HuH-7.5 (cell line): ENCODE data around the gene TENT4B.

Experiments
- DNase-seq: peaks from one replicate; pipeline ENCODE4 v3.0.0; 2011; ENCODE audit warnings: low spot score

The TENT4B gene

DNA sequence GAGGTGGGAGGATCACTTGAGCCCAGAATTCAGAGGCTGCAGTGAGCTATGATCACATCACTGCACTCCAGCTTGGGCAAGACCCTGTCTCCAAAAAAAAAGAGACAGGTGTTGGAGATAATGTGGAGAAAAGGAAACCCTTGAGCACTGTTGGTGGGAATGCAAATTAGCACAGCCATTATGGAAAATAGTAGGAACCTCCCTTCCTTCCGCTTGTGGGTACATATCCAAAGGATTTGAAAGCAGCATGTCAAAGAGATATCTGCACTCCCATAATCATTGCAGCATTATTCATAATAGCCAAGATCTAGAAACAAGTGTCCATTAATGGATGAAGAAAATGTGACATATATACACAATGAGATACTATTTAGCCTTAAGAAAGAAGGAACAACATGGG, 103.5 kb downstream of the TENT4B start:
- no peak for DNase-seq

DNA sequence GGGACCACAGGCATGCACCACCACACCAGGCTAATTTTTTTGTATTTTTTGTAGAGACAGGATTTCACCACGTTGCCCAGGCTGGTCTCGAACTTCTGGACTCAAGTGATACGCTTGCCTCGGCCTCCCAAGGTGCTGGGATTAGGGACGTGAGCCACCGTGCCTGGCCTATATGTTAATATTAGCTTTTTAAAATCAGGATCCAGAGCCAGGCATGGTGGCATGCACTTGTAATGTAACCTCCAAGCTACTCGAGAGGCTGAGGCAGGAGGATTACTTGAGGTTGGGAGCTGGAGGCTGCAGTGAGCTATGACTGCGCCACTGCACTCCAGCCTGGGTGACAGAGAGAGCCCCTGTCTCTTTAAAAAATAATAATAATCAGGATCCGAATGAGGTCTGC, 104.8 kb downstream of the TENT4B start:
- DNase-seq, result no peak

DNA sequence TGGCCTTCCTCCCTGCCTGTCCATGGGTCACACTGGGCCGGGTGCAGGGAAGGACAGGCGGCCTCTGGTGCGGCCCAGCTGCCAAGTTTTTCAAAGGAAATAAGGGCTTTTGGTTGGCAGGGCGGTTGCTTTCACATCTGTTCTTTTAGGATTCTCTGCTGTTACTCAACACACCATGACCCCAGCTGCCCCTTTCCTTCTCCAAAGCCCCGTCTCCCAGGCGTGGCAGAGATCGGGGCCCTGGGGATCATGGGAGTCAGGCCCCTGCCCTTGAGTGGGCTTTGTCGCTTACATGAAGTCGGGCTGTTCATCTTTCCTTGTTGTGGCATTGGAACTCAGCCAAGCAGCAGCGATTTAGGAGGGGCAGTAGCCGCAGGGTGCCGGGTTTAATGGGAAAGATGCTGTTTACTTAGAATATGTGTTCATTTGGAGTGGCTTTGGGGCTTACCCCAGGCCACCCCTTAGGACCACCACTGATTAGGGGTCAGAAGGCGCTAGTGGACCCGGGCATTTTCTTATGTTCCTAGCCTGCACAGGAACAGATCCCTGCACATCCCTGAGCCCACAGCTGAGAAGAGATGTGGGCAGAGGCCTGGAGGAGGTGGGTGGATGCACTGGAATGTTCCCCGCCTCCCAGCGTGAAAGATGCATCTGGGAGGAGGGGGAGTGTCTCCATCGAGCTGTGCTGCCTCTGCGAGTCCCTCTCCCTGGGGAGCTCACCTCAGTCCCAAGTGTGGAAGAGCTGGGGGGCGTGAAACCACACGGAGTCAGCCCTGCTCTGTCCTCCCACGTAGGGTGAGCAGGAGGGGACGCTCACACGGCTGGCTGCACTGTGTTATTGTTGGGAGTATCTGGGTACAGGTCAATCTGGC, 106.5 kb downstream of the TENT4B start:
- no peak for DNase-seq

DNA sequence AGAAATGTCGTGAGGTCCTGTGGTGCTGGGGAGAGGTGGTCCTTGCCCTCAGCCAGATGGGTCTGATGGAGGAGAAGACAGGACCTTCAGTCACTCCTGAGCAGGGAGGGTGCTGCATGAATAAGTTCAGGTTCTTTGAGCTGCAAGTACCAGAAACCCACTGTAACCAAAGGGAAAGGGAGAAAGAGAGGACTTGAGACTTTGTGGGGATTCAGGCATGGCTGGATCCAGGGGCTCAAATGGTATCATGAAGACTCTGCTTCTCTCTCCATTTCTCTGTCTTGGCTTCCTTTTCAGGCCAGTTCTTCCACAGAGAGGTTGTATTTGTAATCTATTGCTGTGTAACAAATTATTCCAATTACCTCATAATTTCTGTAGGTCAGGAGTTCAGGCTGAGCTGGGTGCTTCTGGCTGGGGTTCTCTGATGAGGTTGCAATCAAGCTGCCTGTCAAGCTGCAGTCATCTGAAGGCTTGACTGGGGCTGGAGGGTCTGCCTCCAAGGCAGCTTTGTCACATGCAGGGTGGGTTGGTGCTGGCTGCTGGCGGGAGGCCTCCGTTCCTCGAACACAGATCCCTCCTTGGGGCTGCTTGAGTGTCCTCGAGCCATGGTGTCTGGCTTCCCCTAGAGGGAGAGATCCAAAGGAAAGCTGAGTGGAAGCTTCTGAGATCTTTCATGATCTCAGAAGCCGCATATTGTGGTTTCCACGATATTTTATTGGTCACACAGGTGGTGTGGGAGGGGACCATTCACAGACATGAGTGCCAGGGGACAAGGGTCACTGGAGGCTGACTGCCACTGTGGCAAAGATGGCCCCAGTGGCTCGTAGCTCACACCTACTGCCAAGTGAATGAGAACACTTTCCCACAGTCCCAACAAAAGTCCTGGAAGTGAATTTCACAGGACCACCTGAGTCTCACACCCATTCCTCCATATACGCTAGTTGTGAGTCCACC, 107.4 kb downstream of the TENT4B start:
- DNase-seq, result no peak

DNA sequence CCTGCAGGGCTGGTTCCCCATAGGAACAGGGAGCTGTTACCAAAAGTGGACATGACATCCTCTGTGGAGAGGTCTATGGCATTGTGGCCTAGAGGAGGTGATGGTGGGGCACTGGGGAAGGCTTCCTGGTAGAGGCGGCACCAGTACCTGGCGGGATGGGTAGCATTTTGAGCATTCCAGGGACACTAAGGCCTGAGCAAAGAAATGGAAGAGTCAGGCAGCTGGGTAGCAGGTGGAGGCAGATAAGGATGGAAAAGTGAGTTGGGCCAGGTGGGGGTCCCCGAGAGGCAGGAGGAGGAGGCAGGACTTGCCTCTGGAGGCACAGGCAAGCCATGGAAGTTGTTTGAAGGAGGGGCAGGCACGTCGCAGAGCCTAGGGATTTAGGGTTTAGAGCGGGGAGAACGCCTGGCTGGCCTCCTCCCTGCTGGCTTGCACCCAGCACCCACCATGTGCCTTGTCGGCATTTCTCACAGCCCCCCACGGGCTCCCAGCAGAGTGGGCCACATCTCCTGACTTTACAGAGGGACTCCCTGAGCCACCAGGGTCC, 108.1 kb downstream of the TENT4B start:
- no peak for DNase-seq

DNA sequence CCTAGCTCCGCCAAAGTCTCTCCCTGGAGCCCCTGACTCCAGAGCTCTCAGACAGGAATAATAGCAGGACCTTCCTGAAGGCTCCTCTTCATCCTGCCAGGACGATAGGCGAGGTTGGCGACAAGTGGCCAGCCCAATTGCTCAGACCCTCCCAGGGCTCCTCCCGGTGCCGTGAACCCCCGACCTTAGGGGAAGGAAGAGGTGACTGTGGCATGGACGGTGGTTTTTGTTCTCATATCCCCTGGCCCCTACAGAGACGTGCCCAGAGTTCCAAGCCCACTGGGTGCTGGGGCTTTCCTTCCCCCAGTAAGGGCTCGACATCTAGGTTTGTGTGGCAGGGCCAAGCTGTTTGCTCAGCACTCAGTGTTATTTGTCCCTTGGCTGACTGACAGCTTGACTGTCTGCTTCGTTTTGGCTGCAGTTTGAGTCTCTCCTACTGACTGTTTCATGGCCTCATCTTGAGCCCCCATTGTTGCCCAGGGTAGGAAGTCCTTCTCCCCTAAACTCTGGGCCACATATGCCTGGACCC, 108.7 kb downstream of the TENT4B start:
- no peak for DNase-seq

DNA sequence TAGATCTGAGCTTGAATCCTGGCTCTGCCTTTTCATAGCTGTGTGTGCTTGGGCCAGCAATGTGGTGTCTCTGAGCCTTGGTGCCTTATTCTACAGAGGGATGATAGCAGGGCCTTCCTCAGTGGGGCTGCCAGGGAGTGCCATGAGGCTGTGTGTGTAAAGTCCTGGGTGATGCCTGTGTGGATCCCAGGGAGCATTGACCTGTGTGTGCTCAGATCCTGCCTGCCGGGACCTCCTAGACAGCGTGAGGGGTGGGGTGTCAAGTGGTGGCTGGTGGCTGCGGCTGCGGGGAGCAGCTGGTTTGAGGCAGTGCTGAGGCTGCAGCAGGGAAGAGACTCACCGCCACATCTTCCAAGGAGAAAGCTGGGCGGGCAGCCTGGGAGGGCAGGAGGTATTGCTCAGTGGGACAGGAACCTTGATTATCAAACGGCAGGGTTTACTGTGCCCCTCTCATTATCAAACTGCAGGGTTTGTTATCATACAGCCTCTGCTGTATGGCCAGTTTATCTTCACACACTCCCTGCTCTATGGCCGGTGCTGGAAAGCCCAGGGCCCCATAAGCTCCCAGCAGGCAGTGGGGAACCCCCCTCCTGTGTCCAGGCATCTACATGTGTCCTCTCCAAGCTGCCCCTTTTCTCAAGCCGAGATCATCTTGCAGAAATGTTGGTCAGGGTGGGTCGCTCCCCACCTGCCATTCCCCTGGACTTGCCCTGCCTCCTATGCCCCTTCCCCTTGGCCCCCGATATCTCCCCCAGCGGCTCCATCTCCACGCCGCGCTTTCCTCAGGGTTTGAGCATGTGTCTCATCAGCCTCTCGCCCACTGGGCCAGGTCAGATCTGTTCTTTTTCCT, 110.2 kb downstream of the TENT4B start:
- no peak for DNase-seq

DNA sequence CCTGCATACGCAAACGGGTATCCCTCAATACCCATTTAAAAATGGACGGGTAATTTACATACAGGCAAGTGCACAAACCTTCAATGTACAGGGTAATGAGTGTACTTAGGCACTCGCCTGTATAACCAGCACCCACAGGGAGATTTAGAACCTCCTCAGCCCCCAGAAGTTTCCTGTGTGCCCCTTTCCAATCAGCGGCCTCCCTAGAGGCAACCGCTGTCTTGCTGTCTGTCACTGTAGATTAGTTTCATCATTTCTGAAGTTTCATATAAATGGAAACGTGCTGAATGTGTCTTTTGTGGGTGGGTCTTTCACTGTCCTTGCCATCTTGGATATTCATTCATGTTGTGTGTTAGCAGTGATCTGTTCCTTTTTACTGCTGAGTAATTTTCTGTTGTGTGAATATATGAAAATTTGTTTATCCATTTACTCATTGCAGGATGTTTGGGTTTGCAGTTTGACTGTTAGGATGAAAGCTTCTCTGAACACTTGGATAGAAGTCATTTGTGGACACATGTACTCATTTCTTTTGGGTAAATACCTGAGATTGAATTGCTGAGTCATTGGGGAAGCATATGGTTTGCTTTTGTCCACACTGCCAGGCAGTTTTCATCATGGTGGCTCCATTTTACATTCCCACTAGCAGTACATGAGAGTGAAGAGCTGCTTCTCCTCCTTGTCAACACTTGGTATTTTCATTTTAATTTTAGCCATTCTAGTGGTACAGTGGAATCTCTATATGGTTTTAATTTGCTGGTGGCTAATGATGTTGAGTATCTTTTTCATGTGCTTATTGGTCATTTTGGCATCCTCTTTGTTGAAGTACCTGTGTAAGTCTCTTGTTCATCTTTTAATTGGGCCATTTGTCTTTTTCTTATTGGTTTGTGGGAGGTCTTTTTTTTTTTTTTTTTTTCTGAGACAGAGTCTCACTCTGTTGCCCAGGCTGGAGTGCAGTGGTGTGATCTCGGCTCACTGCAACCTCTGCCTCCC, 111.1 kb downstream of the TENT4B start:
- DNase-seq, result no peak

DNA sequence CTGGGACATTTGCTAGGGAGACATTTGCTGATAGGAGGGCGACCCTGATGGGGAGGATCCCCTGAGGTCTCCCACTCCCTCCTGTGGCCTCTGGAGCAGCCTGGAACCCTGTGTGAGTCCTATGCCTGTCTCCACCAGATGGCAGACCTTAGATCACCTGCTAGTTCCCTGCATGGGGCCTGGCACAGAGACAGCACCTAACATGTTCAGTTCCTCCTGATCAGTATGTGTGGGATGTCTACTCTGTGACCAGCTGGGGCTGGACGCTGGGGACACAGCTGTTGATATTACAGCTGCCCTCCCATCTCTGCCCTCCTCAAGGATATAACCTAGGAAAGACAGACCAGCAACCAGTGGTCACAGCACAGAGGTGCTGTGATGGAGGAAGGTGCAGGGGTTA, 112.2 kb downstream of the TENT4B start:
- no peak for DNase-seq

DNA sequence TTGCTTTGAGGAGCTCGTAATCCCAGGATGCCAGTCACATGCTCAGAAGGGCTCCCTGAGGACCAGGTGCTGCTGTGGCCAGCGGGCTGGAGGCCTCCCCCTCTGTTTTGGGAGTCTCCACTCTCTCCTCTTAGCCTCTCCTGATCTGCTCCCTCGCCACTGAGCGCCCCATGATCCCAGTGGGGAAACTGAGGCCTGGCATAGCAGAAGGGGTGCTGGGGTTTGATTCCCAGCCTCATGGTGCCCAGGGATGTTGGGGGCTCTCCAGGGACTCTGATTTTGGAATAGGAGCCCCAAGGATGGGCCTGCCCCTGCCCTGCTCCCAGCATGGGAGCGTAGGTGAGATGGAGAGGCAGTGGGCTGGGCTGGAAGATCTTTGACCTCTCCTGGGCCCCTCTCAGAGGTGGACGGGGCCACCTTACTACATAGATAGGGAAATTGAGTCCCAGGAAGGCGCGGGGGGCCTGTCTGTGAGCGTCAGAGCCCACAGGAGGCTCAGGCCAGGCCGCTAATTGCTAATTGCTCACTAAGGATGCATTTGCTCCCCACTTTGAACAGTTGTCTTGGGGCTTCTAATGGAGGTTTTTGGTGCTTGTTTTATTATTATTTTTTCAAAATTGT, 112.7 kb downstream of the TENT4B start:
- no peak for DNase-seq

DNA sequence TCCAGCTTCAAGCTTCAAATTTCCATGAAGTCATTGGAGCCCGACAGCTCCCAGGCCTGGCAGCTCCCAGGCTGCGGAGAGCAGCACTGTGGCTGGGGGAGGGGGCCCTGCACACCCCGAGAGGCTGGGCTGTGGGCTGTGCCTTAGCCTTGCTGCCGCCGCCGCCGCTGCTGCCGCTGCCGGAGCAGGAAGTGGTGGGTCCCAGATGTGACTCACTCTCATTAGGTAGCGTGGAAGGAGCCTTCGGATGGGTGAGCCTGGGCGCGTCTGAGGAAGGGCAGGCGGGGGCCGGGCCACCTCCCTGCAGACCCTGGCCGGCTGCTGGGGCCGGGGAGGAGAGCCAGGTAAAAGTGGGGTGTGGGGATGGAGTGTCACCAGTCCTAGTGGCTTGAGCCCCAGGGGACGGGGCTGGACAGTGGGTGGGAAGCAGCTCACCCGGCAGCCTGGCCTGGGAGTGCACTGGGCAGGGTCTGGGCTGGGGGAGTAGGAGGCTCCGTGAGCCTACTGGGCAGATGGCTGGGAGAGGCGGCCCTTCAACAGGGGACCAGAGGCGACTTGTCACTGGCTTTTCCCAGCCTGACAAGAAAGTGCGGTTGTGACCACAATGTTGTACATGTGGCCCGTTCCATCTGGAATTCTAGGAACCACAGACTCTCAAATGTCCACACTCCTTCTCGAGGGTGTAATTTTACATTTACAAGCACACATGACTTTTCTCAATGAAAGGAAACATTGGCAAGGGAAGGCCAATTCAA, 113.4 kb downstream of the TENT4B start, which contains the start of gene ADCY7:
ADCY7 (plus strand) TSS at position 215 of the 755 bp plus-strand sequence. CDS start 21,629 bp downstream, outside the sequence.
- no peak for DNase-seq

DNA sequence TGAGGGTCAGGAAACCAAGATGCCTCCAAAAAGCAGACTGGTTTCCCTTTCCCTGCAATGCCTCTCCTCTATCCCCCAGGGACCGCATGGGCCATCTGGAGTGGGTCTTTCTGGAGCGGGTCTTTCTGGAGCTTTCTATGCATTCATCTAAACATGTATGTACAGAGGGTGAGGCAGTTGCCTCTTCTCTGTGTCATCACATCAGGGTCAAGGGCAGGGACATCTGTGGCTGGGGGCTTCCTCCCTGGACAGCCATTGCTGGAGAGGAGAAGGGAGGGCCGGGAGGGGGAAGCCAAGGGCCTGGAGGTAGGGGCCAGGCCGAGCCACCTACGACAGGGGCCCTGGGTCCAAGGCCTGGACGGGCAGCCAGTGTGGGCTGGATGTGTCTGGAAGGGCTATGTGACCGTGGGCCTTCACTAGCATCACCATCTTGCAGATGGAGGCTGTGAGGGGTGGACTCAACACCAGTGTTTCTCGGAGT, 114.1 kb downstream of the TENT4B start:
- no peak for DNase-seq

DNA sequence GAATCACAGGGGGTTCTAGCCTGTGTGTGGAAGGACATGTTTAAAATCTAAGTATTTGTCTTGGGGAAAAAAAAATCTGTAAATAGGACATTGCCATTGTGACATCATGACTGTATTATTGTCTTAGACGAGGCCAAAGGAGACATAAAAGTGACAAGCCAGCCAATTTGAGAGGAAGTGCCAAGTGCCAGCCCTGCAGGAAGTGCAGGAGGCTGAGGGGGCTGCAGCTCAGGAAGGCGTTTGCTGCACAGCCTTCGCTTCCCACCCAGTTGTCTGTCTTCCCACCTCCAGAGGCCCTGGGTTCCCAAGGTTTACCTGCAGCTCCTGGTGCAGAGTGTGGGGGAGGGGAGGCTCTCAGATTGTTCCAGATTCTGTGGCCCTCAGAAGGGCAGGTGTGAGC, 114.5 kb downstream of the TENT4B start:
- no peak for DNase-seq

DNA sequence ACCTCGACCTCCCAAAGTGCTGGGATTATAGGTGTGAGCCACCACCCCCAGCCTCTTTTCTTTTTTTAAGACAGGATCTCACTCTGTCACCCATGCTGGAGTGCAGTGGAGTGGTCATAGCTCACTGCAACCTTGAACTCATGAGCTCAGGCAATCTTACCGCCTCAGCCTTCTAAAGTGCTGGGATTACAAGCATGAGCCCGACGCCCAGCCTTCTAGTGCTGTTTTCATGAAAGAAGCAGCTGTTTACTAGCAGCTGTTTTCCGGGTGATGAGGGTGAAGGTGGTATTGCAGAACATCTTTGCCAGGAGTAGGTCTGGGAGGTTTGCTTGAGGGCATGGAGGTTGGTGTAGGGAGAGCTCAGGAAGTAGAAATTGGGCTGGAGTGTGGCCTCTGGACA, 115.2 kb downstream of the TENT4B start:
- no peak for DNase-seq

DNA sequence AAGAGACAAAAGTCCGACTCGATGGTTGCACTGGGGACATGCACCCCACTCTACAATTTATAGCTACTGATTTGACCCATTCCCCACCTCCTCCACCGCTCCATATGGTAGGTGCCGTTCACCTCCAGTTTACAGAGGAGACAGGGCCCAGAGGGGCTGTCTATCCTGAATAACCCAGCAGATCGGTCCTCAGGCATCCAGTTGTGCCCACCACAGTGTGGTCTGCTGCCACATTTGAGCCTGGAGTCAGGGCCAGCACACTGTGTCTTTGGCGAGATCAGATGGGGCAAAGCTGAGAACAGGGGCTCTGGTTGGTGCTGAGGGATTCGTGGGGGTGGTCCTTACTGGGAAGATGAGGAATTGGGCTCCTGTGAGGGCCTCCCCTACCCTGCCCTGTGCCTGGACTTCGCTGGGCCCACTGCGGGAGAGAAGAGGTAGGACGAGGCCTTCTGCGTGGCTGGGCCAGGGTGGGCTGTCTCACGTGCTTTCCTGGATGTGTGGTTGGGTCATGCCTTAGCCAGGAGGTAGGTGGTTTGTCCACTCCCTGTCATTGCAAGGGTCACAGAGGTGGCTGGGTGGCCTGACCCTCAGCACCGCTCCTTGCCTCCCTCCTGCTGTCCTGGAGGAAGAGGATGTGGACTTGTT, 116.1 kb downstream of the TENT4B start:
- DNase-seq, result no peak

DNA sequence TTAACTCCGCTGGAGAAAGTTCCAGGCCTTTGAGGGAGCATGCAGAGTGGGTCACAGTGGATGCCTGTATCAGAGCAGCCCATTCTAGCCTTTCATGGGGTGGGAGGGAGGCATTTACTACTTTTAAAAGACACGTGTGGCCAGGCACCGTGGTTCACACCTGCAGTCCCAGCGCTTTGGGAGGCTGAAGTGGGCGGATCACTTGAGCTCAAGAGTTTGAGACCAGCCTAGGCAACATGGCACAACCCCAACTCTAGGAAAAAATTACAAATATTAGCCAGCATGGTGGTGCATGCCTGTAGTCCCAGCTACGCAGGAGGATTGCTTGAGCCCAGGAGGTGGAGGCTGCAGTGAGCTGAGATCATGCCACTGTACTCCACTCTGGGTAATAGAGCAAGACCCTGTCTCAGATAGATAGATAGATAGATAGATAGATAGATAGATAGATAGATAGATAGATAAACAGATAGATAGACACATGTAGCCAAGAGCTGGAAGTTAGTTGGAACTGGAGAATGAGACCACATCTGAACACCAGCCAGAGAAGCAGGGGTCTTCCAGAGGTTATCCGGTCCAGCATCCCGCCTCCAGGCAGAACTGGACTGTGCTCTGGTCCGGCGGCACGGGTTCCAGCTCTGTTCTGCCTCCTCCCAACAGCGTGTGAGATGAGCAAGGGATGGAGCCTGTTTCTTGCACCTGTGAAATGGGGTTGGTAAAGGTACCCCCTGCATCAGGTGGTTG, 116.8 kb downstream of the TENT4B start:
- DNase-seq, result no peak

DNA sequence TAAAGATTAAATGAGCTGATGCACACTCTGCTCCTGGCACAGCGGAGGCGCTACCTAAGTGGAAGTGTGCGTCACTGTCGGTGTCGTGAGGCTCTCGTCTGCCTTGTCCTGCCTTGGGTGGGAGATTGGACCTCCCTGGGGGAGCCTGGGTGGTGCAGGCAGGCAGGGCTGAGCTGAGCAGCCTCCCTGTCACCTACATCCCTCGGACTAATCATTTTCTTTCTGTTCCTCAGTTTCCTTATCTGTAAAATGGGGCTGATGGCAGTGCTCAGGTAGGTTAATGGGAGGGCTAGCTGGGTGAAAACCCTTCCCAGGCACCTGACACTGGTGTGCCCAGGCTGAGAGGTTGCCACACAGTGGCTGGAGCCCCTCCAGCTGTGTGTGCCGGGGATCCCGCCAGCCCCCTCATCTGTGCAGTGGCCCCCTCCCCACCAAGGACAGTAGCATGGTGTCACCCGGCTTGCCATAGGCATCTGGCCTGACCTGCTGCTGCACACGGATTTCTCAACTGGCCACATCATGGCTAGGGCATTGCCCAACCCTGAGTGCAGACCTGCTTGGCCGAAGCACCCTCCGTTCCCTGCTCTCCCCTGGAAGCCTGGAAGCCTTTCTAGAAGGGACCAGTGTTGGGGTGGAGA, 117.5 kb downstream of the TENT4B start:
- DNase-seq, result no peak
